ENCODE data around the gene F2RL1. TPM values are rescaled to one million over a fixed set of nuclear protein-coding genes. Genes with fewer than 3 reads are reported as not detected.
A peak's percentile ranks its signal among the peaks of the same experiment; 100 is the strongest.
"Not testable (repeated sequence)": the region's sequence is repeated elsewhere in the genome, so short reads cannot be mapped to it uniquely, and the experiment has no call there.

F2RL1 gene
- total RNA-seq, 1 donor from 2014 or later: 6.6 TPM

DNA sequence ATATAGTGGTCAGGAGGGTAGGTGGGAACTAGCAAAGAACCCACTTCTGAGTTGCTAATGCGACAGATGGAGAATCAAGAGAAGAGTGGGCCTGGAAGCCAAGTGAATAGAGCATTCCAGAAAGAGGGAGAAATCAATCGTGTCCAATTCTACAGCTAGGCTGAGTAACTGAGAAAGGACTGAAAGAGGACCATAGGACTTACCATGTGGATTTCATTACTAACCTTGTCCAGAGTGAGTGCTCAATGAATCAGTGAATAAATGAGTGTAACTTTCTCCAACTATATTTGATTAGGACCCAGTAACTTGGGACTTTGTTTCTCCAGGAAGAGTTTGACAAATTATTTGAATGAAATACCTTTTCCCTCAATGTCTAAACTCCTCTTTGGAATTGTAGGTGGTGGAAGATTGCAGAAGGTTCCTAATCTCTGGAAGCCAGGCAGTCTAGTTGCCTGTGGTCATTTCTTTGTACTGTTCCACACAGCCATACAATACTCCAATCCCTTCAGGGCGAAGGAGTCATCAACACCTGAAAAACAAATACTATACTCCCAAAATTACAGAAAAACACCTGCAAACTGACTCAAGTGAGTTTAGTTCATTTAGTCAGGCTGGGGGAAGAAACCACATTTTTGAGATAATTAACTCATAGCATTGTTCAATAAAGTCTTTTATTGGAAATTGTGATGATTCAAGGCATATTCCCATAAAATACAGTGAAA is 2.6 kb upstream of the F2RL1 start:
- Mint-ChIP-seq H3K9me3 (peaks cover under 1% of the 10 kb centered on the region), H3K4me1 (peaks cover 18% of the 10 kb centered on the region), H3K36me3 (no peaks in the 10 kb centered on the region), H3K27me3 (ENCODE audit: low read depth) (peaks cover 30% of the 10 kb centered on the region), H3K4me3 (no peak overlapping the region), H3K27ac (no peak overlapping the region)
- no peak for DNase-seq (ENCODE audit: low spot score in 2 of 2, unreplicated experiment in 2 of 2)
- TF ChIP-seq, protein P1, sequence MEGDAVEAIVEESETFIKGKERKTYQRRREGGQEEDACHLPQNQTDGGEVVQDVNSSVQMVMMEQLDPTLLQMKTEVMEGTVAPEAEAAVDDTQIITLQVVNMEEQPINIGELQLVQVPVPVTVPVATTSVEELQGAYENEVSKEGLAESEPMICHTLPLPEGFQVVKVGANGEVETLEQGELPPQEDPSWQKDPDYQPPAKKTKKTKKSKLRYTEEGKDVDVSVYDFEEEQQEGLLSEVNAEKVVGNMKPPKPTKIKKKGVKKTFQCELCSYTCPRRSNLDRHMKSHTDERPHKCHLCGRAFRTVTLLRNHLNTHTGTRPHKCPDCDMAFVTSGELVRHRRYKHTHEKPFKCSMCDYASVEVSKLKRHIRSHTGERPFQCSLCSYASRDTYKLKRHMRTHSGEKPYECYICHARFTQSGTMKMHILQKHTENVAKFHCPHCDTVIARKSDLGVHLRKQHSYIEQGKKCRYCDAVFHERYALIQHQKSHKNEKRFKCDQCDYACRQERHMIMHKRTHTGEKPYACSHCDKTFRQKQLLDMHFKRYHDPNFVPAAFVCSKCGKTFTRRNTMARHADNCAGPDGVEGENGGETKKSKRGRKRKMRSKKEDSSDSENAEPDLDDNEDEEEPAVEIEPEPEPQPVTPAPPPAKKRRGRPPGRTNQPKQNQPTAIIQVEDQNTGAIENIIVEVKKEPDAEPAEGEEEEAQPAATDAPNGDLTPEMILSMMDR (IDR thresholded peaks at IDR 0.05; ENCODE audit: unreplicated experiment): no peak

DNA sequence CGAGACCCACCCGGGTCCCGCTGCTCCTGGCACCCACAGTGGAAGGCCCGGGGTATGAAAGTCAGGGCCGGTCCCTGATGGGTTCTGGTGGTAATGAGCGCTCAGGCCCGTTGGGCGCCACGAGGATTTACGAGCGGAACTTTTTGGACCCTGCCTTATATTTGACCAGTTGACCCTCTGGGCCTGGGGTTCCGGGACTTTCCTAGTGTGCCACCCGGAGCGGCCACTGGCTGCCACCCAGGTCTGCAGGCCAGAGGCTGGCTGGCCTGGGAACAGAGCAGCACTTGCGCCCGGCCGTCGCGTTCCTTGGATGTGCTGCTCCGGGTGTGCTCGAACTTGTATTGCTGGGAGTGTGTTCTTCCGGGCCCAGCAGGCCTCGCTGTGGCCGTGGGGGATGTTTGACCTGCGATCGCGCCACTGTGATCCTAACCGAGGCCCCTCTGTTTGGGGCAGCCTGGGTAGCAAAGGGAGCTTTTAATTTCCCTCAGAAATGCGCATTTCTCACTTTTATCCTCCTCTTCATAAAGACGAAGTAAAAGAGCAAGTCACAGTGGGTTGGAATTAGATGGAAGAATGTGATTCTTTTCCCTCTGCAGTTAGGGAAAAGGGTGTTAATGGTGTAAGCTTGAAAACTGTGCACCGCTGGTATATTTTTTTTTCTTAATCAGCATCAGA is 1.2 kb downstream of the F2RL1 start:
- no peaks in the 10 kb centered on the region for H3K9me3 Mint-ChIP-seq
- peaks cover 30% of the 10 kb centered on the region for H3K27me3 Mint-ChIP-seq (ENCODE audit: low read depth)
- TF ChIP-seq, protein P1 (IDR thresholded peaks at IDR 0.05; ENCODE audit: unreplicated experiment): no peak
- peak overlapping the region; percentile 80 for H3K4me3 Mint-ChIP-seq
- H3K27ac Mint-ChIP-seq: peak overlapping the region; percentile 64
- peaks cover 5% of the 10 kb centered on the region for H3K36me3 Mint-ChIP-seq
- no peak for DNase-seq (ENCODE audit: low spot score in 2 of 2, unreplicated experiment in 2 of 2)
- H3K4me1 Mint-ChIP-seq: peaks cover 18% of the 10 kb centered on the region

DNA sequence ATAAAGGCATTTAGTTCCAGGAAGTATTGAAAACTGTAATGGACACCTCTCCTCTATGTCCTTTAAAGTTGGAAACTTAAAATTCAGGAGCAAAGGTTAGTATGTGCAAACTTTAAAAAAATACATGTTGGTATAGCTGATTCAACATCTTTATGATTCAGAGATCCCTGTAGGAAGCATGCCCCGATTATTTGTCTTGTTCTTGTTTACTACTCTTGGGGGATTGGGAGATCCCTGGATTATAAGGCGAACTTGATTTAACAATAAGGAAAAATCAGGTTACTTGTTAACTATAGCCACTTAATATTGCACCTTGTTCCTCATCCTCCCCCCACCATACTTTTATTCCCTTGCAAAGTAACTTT is 1.7 kb downstream of the F2RL1 start:
- no peak for DNase-seq (ENCODE audit: low spot score in 2 of 2, unreplicated experiment in 2 of 2)
- Mint-ChIP-seq H3K4me3 (peak overlapping the region; percentile 80), H3K4me1 (peaks cover 18% of the 10 kb centered on the region), H3K36me3 (peaks cover 5% of the 10 kb centered on the region), H3K9me3 (no peaks in the 10 kb centered on the region), H3K27me3 (ENCODE audit: low read depth) (peaks cover 30% of the 10 kb centered on the region), H3K27ac (no peak overlapping the region)
- TF ChIP-seq, protein P1 (IDR thresholded peaks at IDR 0.05; ENCODE audit: unreplicated experiment): no peak

DNA sequence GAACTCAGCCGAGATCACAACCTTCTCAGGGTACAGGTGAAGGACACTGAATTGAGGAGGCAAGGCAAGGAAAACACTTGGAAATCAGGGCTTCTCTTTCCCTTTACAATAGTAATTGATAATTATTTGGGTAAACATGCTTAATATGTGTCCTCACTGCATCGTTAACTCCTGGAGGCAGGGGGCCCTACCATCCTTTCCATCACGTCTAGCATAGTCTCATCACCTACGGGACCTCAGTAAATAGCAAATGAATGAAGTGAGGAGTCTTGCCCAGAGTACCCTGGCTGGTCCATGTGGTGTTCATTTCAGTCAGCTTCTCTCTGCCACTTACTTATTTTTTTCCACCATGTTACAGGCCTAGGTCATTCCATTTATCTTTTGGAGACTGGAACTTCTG is 2.3 kb downstream of the F2RL1 start:
- TF ChIP-seq, protein P1 (IDR thresholded peaks at IDR 0.05; ENCODE audit: unreplicated experiment): no peak
- no peak overlapping the region for H3K4me3 Mint-ChIP-seq
- peaks cover 30% of the 10 kb centered on the region for H3K27me3 Mint-ChIP-seq (ENCODE audit: low read depth)
- H3K36me3 Mint-ChIP-seq: peaks cover 5% of the 10 kb centered on the region
- no peaks in the 10 kb centered on the region for H3K9me3 Mint-ChIP-seq
- H3K4me1 Mint-ChIP-seq: peaks cover 18% of the 10 kb centered on the region
- DNase-seq (ENCODE audit: low spot score in 2 of 2, unreplicated experiment in 2 of 2): no peak
- H3K27ac Mint-ChIP-seq: no peak overlapping the region

DNA sequence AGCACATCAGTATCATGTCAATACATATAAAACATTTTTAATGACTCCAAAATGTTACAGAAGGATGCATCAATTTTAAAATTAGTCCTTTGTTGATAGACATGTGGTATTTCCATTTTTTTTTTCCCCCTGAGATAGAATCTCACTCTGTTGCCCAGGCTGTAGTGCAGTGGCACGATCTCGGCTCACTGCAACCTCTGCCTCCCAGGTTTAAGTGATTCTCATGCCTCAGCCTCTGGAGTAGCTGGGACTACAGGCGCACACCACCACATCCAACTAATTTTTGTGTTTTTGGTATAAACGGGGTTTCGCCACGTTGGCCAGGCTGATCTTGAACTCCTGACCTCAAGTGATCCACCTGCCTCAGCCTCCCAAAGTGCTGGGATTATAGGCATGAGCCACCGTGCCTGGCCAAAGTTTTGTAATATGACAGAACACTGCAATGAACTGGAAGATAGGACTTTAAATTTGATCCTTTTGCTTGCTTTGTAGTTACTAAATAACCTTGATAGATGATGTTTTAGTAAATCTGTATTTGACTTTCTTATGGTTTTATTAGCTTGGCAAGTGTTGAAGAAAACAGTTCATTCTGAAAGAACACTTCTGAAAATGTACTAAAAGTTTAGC is 3.4 kb downstream of the F2RL1 start:
- H3K27ac Mint-ChIP-seq: peak overlapping the region; percentile 27
- DNase-seq (ENCODE audit: low spot score in 2 of 2, unreplicated experiment in 2 of 2); H3K4me3 Mint-ChIP-seq; H3K9me3 Mint-ChIP-seq; H3K36me3 Mint-ChIP-seq: not testable (repeated sequence)
- peaks cover 18% of the 10 kb centered on the region for H3K4me1 Mint-ChIP-seq
- H3K27me3 Mint-ChIP-seq (ENCODE audit: low read depth): peaks cover 27% of the 10 kb centered on the region

DNA sequence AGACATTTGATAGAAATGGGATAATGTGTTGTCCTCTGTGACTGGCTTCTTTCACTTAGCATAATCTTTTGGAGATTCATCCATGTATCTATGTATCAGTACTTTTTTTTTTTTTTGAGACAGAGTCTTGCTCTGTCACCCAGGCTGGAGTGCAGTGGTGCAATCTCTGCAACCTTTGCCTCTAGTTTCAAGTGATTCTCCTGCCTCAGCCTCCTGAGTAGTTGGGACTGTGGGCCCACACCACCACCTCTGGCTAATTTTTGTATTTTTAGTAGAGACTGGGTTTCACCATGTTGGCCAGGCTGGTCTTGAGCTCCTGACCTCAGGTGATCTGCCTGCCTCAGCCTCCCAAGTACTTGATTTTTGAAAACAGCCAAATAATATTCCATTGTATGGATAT is 7.6 kb downstream of the F2RL1 start:
- not testable (repeated sequence) for H3K36me3 Mint-ChIP-seq; H3K27me3 Mint-ChIP-seq (ENCODE audit: low read depth); H3K4me3 Mint-ChIP-seq; DNase-seq (ENCODE audit: low spot score in 2 of 2, unreplicated experiment in 2 of 2); H3K27ac Mint-ChIP-seq; H3K4me1 Mint-ChIP-seq; H3K9me3 Mint-ChIP-seq

Data from mesothelial cell of epicardium (in vitro differentiated cells).